Vagina (tissue), 2 donors: ENCODE results near the gene POLDIP3.

ENCODE experiments used
- POLR2A ChIP-seq, 2 donors: fragments of 450-650 bp; IDR thresholded peaks; one replicate each; pipeline ENCODE4 v1.6.1; 2017; ENCODE audit warnings: antibody characterized with exemption in 2 of 2, mild to moderate bottlenecking in 2 of 2, moderate library complexity in 2 of 2
- TF ChIP-seq, protein P1 (sequence below), 3 experiments: fragments of 450-650 bp in 2 of 3; fragments of 200-600 bp in 1 of 3; sonication (generic) in 1 of 3; IDR thresholded peaks; one replicate each; pipeline ENCODE4 v1.5.1; 2017 to 2019; ENCODE audit warnings: antibody characterized with exemption in 3 of 3, mild to moderate bottlenecking in 2 of 3, moderate library complexity in 2 of 3

DNA sequence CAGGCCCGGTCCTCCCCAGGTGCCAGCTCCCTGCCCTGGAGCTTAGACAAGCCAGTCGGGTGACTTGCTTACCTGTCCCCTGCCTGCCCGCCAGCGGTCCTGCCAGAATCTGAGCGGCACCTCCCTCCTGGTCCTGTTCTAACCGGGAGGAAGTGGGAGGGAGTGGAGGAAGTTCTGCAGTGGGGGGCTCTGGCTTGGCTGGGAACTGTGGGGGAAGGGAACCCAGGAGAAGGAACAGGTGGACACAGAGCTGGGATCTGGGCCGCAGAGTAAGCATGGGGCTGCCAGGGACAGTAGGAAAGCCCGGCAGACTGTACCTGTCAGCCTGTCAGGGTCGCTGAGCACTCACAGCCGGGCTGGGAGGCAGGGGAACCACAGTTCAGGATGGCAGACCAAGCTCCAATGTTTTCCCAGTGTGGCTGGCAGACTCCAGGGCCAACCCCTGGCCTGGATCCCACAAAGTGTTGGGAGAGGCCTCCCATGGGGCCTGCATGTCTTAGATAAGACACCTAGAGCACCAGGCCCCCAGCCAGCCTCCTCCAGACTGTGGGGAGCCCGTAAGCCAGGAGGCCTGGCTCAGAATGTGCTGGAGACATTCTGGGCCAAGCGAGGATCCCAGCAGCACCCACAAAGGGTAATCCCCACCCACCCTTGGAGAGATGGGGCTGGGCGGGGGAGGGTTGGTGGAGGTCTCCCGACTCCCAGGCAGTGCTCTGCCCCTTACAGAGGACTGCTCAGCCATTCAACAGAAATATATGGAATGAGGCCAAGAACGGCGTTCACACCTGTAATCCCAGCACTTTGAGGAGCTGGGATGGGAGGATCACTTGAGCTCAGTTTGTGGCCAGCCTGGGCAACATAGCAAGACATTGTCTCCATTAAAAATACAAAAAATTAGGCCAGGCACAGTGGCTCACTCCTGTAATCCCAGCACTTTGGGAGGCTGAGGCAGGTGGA is 32.2 kb upstream of the POLDIP3 start:
- TF ChIP-seq, protein P1, sequence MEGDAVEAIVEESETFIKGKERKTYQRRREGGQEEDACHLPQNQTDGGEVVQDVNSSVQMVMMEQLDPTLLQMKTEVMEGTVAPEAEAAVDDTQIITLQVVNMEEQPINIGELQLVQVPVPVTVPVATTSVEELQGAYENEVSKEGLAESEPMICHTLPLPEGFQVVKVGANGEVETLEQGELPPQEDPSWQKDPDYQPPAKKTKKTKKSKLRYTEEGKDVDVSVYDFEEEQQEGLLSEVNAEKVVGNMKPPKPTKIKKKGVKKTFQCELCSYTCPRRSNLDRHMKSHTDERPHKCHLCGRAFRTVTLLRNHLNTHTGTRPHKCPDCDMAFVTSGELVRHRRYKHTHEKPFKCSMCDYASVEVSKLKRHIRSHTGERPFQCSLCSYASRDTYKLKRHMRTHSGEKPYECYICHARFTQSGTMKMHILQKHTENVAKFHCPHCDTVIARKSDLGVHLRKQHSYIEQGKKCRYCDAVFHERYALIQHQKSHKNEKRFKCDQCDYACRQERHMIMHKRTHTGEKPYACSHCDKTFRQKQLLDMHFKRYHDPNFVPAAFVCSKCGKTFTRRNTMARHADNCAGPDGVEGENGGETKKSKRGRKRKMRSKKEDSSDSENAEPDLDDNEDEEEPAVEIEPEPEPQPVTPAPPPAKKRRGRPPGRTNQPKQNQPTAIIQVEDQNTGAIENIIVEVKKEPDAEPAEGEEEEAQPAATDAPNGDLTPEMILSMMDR (IDR thresholded peaks at IDR 0.05), result no peak
- TF ChIP-seq POLR2A (IDR thresholded peaks at IDR 0.05), result no peak
